GM03348 (cell line): ENCODE results near the gene MS4A6E.

Source experiments
- DNase-seq: peaks from one replicate; pipeline ENCODE4 v3.0.0; 2012; ENCODE audit warnings: low spot score

MS4A6E gene

DNA sequence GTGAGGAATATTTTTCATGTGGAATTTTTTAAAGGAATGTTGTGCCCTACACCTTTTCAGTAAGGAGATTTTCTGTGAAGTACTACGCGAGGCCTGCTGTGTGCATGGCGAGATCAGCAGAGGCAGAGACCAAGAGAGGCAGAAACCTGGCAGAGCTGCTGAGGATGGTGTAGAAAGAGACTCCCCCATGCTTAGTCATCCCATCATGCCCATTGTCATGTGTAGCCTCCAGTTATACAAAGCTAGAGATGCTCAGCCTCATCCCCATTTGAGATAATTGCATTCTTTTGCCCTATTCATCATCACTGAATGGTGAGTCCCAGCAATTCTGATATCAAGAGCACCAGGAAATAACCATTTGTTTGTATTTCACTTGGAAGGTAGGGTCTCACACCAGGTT is 48.3 kb downstream of the MS4A6E start:
- DNase-seq, result no peak

DNA sequence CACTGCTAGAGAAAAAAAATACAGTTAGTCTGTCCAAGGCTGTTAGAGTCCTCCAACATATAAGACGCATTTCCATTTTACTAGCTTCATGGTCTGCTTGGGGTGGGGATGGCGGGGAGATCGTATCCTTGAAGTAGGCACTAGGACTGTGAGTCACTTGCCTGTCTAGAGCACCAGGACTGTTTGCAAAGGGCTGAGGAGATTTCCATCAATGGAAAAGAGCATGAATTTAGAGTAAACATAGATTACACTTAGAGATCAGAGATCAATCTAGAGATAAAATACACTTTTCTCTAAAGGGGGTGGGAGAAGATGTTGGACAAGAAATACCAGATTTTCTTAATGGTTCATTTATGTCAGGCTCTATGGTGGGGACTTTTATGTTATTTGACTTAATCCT is 49.5 kb downstream of the MS4A6E start:
- no peak for DNase-seq

DNA sequence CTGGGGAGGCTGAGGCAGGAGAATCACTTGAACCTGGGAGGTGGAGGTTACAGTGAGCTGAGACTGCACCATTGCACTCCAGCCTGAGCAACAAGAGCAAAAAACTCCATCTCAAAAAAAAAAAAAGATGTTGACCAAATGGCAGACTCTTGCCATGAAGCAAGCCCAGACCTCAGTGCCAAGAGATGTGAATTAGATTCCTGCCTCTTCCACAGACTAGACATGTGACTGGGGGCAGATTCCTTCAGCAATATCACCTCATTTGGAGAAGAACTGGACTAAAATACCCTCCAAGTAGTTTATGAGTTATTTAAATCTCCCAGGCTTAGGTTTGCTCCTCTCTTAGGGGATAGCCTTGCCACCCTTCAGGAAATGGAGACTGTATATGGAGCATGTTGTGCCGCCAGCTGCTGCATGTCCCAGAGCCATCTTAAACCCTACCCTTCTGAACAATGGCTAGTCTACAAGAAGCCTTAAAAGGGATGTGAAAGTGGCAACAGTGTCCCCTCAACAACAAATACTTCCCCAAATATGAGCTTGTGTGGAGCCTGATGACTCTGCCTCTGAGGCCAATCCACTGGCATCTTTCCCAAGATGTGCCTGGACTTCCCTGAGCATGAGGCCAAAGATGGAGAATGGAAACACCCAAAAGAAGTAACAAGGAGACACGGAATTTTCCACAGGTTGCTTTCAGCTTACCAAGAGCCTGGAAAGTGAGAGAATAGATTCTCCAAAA is 50.5 kb downstream of the MS4A6E start:
- DNase-seq, result no peak

DNA sequence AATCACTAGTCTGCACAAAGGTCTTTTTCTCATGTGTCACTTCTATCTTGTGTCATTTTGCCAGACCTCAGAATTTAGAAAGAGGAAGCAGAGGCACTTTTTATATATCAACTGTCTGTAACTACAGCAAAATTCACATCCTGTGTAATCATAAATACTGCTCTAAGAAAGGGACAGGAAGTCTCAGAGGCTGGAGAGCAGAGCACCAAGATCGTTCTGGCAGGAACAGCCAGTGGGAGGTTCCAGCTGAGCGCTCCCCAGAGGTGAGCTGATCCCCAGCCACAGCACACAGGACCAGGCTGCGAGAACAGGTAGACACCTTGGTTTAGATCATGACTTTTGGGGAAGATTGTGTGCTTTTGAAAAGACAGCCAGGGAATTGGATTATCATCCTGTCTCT is 51.3 kb downstream of the MS4A6E start, which contains the start of gene MS4A7:
TSS of gene MS4A7 (plus strand) at position 179 of the 400 bp plus-strand sequence. CDS start 4,610 bp downstream, outside the sequence.
- no peak for DNase-seq

DNA sequence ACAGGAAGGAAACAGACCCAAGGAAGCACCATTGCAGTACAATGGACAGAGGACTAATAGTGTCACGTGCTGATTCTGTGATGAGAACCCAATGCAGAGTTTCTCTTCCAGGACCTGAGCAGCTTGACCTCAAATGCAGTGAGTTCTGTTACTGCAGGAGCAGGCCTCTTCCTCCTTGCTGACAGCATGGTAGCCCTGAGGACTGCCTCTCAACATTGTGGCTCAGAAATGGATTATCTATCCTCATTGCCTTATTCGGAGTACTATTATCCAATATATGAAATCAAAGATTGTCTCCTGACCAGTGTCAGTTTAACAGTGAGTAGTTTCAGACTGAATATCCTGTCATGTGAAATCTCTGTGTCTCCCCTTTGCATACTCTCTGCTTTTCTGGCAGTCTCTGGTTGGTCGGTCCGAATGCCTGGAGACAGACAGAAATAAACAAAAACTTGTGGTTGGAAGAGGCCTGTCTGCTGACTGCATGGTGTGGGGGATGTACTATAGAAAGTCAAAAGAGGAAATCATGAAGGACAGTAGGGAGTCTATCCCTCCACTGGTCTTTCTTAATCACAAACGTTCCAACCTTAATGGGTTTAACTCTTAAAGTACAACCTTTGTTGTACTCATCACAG is 62.3 kb downstream of the MS4A6E start:
- no peak for DNase-seq

DNA sequence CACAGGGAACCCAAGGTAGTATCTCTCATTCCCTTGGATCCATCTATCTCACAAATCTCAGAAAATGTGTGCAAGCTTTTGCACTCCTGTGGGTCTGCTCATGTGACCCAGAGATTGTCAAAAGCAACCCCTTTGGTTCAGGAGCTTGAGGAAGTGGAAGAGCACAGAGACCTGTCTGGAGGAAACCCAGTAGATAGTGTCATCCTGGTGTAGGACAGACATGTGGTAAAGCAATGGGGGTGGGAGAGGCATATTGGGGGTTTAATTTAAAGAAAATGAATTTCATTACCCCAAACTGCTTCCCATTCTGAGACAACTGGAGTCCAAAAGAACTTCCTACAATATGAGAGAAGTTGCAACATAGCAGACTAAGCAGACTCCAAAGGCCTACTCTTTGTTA is 63.4 kb downstream of the MS4A6E start:
- DNase-seq, result no peak
